Measurements from ENCODE around the gene NEK6. TPM values are rescaled to one million over a fixed set of nuclear protein-coding genes. Genes with fewer than 3 reads are reported as not detected.

Gene NEK6
- polyA plus RNA-seq, 6 donors from 2014 or later: 4.5 to 15.2 (median 8.0) TPM

DNA sequence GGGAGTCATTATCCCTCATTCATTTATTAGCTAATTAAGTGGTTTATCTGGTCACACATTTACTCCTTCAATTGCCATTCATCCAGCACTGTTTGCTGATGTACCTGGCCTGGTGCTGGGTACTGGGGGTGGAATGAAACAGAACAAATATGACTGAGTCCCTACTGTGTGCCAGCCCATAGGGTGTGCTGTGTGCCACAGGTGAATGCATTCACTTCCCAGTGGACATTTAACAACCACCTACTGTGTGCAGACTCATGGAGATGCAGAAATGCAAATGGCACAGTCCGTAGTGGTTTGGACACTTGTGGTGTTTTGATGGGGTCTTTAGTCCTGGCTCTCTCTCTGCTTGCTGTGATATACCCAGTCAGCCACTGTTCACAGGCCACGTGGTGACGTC, 10.5 kb downstream of the NEK6 start:
- DNase-seq (no peak), ATAC-seq (ENCODE audit: low read depth in 2 of 2) (no peak)
- H3K9me3 Mint-ChIP-seq: no peaks in the 10 kb centered on the region
- H3K27me3 Mint-ChIP-seq: no peaks in the 10 kb centered on the region
- H3K27ac Mint-ChIP-seq: peak overlapping the region in 4 of 6 donors; percentile 57 to 94 (median 92)
- no peaks in the 10 kb centered on the region for H3K36me3 Mint-ChIP-seq
- peak overlapping the region in 4 of 8 donors; percentile 32 to 77 (median 60) for H3K4me3 Mint-ChIP-seq
- H3K4me1 Mint-ChIP-seq: peaks cover 49 to 84% (median 66%) of the 10 kb centered on the region in 3 donors

DNA sequence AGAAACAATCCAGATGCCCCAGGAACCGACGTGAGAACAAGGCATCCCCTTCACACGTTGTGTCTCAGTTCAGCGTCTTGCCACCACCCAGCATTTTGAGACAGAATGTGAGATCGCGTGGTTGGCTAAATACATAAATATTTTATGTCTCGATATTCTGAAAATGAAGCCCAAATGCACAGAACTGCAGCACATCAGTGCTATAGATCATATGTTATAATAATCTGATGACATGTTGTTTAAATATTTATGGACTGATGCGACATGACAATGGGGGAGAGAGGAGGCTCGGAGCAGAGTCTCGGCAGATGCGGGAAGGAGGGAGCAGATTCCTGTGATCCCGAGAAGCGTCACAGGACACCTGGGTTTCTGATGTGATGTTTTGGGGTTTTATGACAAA, 10.9 kb downstream of the NEK6 start:
- no peaks in the 10 kb centered on the region for H3K27me3 Mint-ChIP-seq
- H3K4me3 Mint-ChIP-seq: peak overlapping the region in 3 of 8 donors; percentile 25 to 77 (median 61)
- H3K9me3 Mint-ChIP-seq: no peaks in the 10 kb centered on the region
- no peaks in the 10 kb centered on the region for H3K36me3 Mint-ChIP-seq
- DNase-seq (no peak), ATAC-seq (ENCODE audit: low read depth in 2 of 2) (no peak)
- peaks cover 49 to 82% (median 66%) of the 10 kb centered on the region in 3 donors for H3K4me1 Mint-ChIP-seq
- H3K27ac Mint-ChIP-seq: peak overlapping the region in 4 of 6 donors; percentile 1 to 94 (median 74)

GRCh38 chr9:124269556-124269955, 11.8 kb downstream of the NEK6 start:
- peak overlapping the region in 2 of 6 donors; percentile 15 to 40 for H3K27ac Mint-ChIP-seq

GRCh38 chr9:124270504-124271335, 13.0 kb downstream of the NEK6 start:
- Mint-ChIP-seq H3K4me1 (peaks cover 46 to 74% (median 62%) of the 10 kb centered on the region in 3 donors), H3K9me3 (no peaks in the 10 kb centered on the region), H3K27ac (peak overlapping the region in 3 of 6 donors; percentile 10 to 44 (median 41)), H3K27me3 (no peaks in the 10 kb centered on the region), H3K36me3 (no peaks in the 10 kb centered on the region), H3K4me3 (peak overlapping the region in 1 of 8 donors; percentile 63)
- no peak for DNase-seq
- no peak for ATAC-seq (ENCODE audit: low read depth in 2 of 2)

More at GRCh38 chr9:124269556-124269955, 11.8 kb downstream of the NEK6 start:
- peak overlapping the region in 2 of 8 donors; percentile 3 to 9 for H3K4me3 Mint-ChIP-seq
- no peaks in the 10 kb centered on the region for H3K27me3 Mint-ChIP-seq
- no peak for DNase-seq
- peaks cover 46 to 82% (median 69%) of the 10 kb centered on the region in 3 donors for H3K4me1 Mint-ChIP-seq
- no peaks in the 10 kb centered on the region for H3K36me3 Mint-ChIP-seq
- no peaks in the 10 kb centered on the region for H3K9me3 Mint-ChIP-seq
- no peak for ATAC-seq (ENCODE audit: low read depth in 2 of 2)

GRCh38 chr9:124271660-124272059, 13.9 kb downstream of the NEK6 start:
- DNase-seq (no peak), ATAC-seq (ENCODE audit: low read depth in 2 of 2) (no peak)
- Mint-ChIP-seq H3K27ac (peak overlapping the region in 1 of 6 donors; percentile 10), H3K4me3 (no peak overlapping the region), H3K9me3 (no peaks in the 10 kb centered on the region), H3K27me3 (no peaks in the 10 kb centered on the region), H3K36me3 (no peaks in the 10 kb centered on the region), H3K4me1 (peaks cover 43 to 72% (median 61%) of the 10 kb centered on the region in 3 donors)

GRCh38 chr9:124272118-124272517, 14.4 kb downstream of the NEK6 start:
- H3K36me3 Mint-ChIP-seq: no peaks in the 10 kb centered on the region
- peaks cover 41 to 70% (median 61%) of the 10 kb centered on the region in 3 donors for H3K4me1 Mint-ChIP-seq
- no peak overlapping the region for H3K4me3 Mint-ChIP-seq
- ATAC-seq (ENCODE audit: low read depth in 2 of 2) (no peak), DNase-seq (no peak)
- no peaks in the 10 kb centered on the region for H3K27me3 Mint-ChIP-seq
- H3K27ac Mint-ChIP-seq: peak overlapping the region in 1 of 6 donors; percentile 13
- H3K9me3 Mint-ChIP-seq: no peaks in the 10 kb centered on the region

DNA sequence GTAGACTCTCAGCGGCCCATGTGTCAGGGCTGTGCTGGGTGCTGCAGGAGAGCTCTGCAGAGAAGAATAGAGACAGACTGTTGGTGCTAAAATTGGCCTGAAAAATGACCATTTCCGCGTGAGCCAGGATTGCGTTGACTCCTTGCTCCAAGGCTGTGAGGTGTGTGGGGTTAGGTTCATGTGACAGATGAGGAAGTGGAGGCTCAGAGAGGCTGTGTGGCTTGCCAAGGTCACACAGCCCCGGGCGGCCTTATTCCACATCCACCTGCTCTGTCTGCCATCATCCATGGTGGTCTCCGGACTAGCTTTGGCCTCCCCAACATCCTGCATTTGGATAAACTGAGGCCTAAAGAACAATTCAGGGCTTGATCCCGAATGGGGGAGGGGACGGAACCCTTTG, 15.2 kb downstream of the NEK6 start:
- Mint-ChIP-seq H3K27ac (peak overlapping the region in 2 of 6 donors; percentile 13 to 32), H3K4me1 (peaks cover 33 to 64% (median 58%) of the 10 kb centered on the region in 3 donors), H3K9me3 (no peaks in the 10 kb centered on the region), H3K36me3 (no peaks in the 10 kb centered on the region), H3K27me3 (no peaks in the 10 kb centered on the region), H3K4me3 (no peak overlapping the region)
- no peak for ATAC-seq (ENCODE audit: low read depth in 2 of 2)
- no peak for DNase-seq

DNA sequence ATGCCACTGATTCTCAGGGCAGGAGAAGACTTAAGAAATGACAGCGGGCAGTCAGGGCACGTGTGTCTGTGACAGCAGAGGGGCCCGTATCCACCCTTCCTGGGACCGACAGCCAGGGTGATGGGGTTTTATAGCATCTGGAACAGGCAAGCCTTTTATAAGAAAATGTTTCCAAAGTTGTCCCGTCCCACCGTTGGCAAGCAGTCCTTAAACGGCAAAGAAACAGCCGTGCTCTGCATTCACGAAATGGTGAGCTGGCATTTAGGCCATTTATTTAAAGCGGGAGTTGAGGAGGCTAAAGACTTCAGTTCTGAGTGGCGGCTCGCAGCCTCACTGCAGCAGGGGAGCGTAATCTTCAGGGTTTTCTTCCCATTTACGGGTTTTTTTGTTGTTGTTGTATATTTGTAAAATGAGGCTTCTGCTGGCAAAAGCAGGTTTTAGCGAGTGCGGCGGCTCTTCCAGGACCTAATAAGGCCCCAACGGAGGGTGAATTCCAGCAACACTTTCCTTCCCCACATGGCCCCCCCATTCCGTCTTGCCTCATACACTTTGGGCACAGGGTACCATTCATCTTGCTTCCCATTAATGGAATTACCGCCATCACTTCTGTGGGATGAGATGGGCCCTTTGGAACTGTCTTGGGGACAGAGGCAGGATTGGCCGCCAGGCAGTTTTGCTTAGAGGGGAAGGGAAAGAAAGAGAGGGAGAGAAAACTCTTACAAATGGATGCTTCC, 15.8 kb downstream of the NEK6 start:
- DNase-seq (no peak), ATAC-seq (ENCODE audit: low read depth in 2 of 2) (no peak)
- no peaks in the 10 kb centered on the region for H3K27me3 Mint-ChIP-seq
- peak overlapping the region in 4 of 6 donors; percentile 21 to 81 (median 70) for H3K27ac Mint-ChIP-seq
- no peaks in the 10 kb centered on the region for H3K36me3 Mint-ChIP-seq
- H3K9me3 Mint-ChIP-seq: no peaks in the 10 kb centered on the region
- peaks cover 30 to 62% (median 56%) of the 10 kb centered on the region in 3 donors for H3K4me1 Mint-ChIP-seq
- H3K4me3 Mint-ChIP-seq: no peak overlapping the region

DNA sequence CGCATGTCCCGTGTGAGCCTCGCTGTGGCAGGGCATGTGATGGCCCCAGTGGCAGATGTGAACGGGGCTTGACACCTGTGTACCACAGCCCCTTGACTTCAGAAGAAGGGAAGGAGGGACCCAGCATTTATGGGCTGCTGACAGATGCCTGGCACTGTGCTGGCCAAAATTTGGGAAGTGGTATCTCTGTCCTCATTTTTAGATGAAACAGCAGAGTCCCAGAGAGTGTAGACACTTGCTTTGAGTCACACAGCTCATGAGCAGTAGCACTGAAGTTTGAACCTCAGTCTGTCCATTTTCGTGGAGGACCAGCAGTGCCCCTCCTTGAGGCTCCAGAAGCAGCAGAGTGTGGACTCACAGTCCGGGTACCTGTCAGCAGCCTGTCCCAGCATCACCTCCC, 16.5 kb downstream of the NEK6 start:
- Mint-ChIP-seq H3K9me3 (no peaks in the 10 kb centered on the region), H3K27me3 (no peaks in the 10 kb centered on the region), H3K27ac (peak overlapping the region in 4 of 6 donors; percentile 21 to 81 (median 70)), H3K4me1 (peaks cover 24 to 59% (median 57%) of the 10 kb centered on the region in 3 donors), H3K4me3 (no peak overlapping the region), H3K36me3 (no peaks in the 10 kb centered on the region)
- no peak for DNase-seq
- ATAC-seq (ENCODE audit: low read depth in 2 of 2): no peak

- Mint-ChIP-seq H3K36me3 (no peaks in the 10 kb centered on the region), H3K27me3 (no peaks in the 10 kb centered on the region), H3K9me3 (no peaks in the 10 kb centered on the region), H3K4me1 (peaks cover 28 to 60% (median 59%) of the 10 kb centered on the region in 3 donors), H3K4me3 (no peak overlapping the region), H3K27ac (peak overlapping the region in 2 of 6 donors; percentile 70 to 76)
- DNase-seq (no peak), ATAC-seq (ENCODE audit: low read depth in 2 of 2) (no peak)
Observed at GRCh38 chr9:124274738-124275137, 17.0 kb downstream of the NEK6 start.

GRCh38 chr9:124277420-124277819, 19.7 kb downstream of the NEK6 start:
- no peaks in the 10 kb centered on the region for H3K9me3 Mint-ChIP-seq
- no peaks in the 10 kb centered on the region for H3K36me3 Mint-ChIP-seq
- H3K4me3 Mint-ChIP-seq: no peak overlapping the region
- DNase-seq (no peak), ATAC-seq (ENCODE audit: low read depth in 2 of 2) (no peak)
- H3K4me1 Mint-ChIP-seq: peaks cover 35 to 64% (median 60%) of the 10 kb centered on the region in 3 donors
- H3K27ac Mint-ChIP-seq: peak overlapping the region in 2 of 6 donors; percentile 53 to 69
- no peaks in the 10 kb centered on the region for H3K27me3 Mint-ChIP-seq

- ATAC-seq (ENCODE audit: low read depth in 2 of 2) (no peak), DNase-seq (no peak)
- Mint-ChIP-seq H3K9me3 (no peaks in the 10 kb centered on the region), H3K4me3 (peak overlapping the region in 1 of 8 donors; percentile 40), H3K4me1 (peaks cover 33 to 71% (median 61%) of the 10 kb centered on the region in 3 donors), H3K27me3 (no peaks in the 10 kb centered on the region), H3K36me3 (no peaks in the 10 kb centered on the region), H3K27ac (peak overlapping the region in 2 of 6 donors; percentile 53)
Observed at GRCh38 chr9:124278054-124278540, 20.3 kb downstream of the NEK6 start.

- Mint-ChIP-seq H3K4me3 (no peak overlapping the region), H3K36me3 (no peaks in the 10 kb centered on the region), H3K4me1 (peaks cover 40 to 73% (median 64%) of the 10 kb centered on the region in 3 donors), H3K27me3 (no peaks in the 10 kb centered on the region), H3K27ac (peak overlapping the region in 4 of 6 donors; percentile 24 to 65 (median 46)), H3K9me3 (no peaks in the 10 kb centered on the region)
- ATAC-seq (ENCODE audit: low read depth in 2 of 2): no peak
- DNase-seq: no peak
Observed at GRCh38 chr9:124279531-124280175, 21.9 kb downstream of the NEK6 start.
